ENCODE results near the gene GALNT16.

GALNT16 gene

GRCh38 chr14:69318241-69318640 is 58.3 kb downstream of the GALNT16 start:
- DNase-seq, result no peak

- DNase-seq, result no peak
Measured at GRCh38 chr14:69318901-69319475, 59.0 kb downstream of the GALNT16 start.

- no peak for DNase-seq
Measured at GRCh38 chr14:69319911-69320310, 60.0 kb downstream of the GALNT16 start.

- DNase-seq, result no peak
Measured at GRCh38 chr14:69320581-69321365, 60.8 kb downstream of the GALNT16 start.

- no peak for DNase-seq
Measured at GRCh38 chr14:69321601-69322330, 61.8 kb downstream of the GALNT16 start.

GRCh38 chr14:69323266-69323998 is 63.5 kb downstream of the GALNT16 start:
- DNase-seq, result no peak

GRCh38 chr14:69323999-69324282 is 64.0 kb downstream of the GALNT16 start:
- DNase-seq, result no peak

GRCh38 chr14:69324341-69324931 is 64.5 kb downstream of the GALNT16 start:
- no peak for DNase-seq

GRCh38 chr14:69325086-69325485 is 65.1 kb downstream of the GALNT16 start:
- DNase-seq, result no peak

- DNase-seq, result no peak
Measured at GRCh38 chr14:69325646-69326265, 65.8 kb downstream of the GALNT16 start.

GRCh38 chr14:69326611-69327010 is 66.7 kb downstream of the GALNT16 start:
- no peak for DNase-seq

- DNase-seq, result no peak
Measured at GRCh38 chr14:69327507-69327906, 67.5 kb downstream of the GALNT16 start.

GRCh38 chr14:69328317-69328716 is 68.4 kb downstream of the GALNT16 start:
- no peak for DNase-seq

GRCh38 chr14:69328765-69329164 is 68.8 kb downstream of the GALNT16 start:
- no peak for DNase-seq

- DNase-seq, result no peak
Measured at GRCh38 chr14:69331206-69331605, 71.2 kb downstream of the GALNT16 start.

- no peak for DNase-seq
Measured at GRCh38 chr14:69332782-69333395, 72.9 kb downstream of the GALNT16 start.

GRCh38 chr14:69333791-69334337 is 73.9 kb downstream of the GALNT16 start:
- no peak for DNase-seq

GRCh38 chr14:69334576-69334975 is 74.6 kb downstream of the GALNT16 start:
- DNase-seq, result no peak

- DNase-seq, result no peak
Measured at GRCh38 chr14:69335371-69335771, 75.4 kb downstream of the GALNT16 start.

GRCh38 chr14:69337984-69338383 is 78.0 kb downstream of the GALNT16 start:
- no peak for DNase-seq

GRCh38 chr14:69339426-69339825 is 79.5 kb downstream of the GALNT16 start:
- DNase-seq, result no peak
